ENCODE results near the gene CPNE5. TPM values are rescaled to one million over a fixed set of nuclear protein-coding genes. Genes with fewer than 3 reads are reported as not detected.

The CPNE5 gene
- total RNA-seq, 4 donors from 2014 or later, result 0.35 to 5.8 (median 2.9) TPM

GRCh38 chr6:36837686-36838085, 1.6 kb downstream of the CPNE5 start:
- DNase-seq, result no peak
- no peak overlapping the region for H3K27ac ChIP-seq
- TF ChIP-seq CTCF (IDR thresholded peaks at IDR 0.05) (no peak), POLR2A (IDR thresholded peaks at IDR 0.05) (no peak)
- H3K4me3 ChIP-seq, result no peak overlapping the region
- no peaks in the 10 kb centered on the region for H3K9me3 ChIP-seq
- peaks cover 0 to 7% of the 10 kb centered on the region in 2 donors for H3K27me3 ChIP-seq
- H3K36me3 ChIP-seq, result no peaks in the 10 kb centered on the region
- H3K4me1 ChIP-seq, result peaks cover 4 to 24% (median 11%) of the 10 kb centered on the region in 4 donors

DNA sequence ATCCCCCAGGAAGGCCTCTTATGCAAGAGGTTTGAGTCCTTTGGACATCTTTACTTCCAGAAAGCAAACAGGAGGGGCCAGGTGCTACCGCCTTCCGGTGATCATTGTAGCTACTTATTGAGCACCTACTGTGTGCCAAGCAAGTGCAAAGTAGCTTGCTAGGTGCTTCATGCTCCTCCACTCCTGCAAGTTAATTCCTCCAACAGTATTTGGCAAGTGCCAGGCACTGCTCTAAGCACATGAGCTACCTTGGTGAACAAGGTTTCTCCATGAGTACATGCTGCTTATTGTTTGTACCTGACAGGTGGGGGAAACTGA, 2.3 kb downstream of the CPNE5 start:
- no peak for DNase-seq
- no peaks in the 10 kb centered on the region for H3K9me3 ChIP-seq
- H3K27ac ChIP-seq, result no peak overlapping the region
- H3K4me1 ChIP-seq, result peaks cover 4 to 24% (median 11%) of the 10 kb centered on the region in 4 donors
- TF ChIP-seq POLR2A (IDR thresholded peaks at IDR 0.05) (no peak), CTCF (IDR thresholded peaks at IDR 0.05) (no peak)
- no peak overlapping the region for H3K4me3 ChIP-seq
- H3K36me3 ChIP-seq, result no peaks in the 10 kb centered on the region
- peaks cover 0 to 7% of the 10 kb centered on the region in 2 donors for H3K27me3 ChIP-seq

- no peak for TF ChIP-seq POLR2A (IDR thresholded peaks at IDR 0.05)
- TF ChIP-seq CTCF (IDR thresholded peaks at IDR 0.05), result no peak
- Histone ChIP-seq H3K36me3 (no peaks in the 10 kb centered on the region), H3K27me3 (peaks cover 0 to 7% of the 10 kb centered on the region in 2 donors), H3K4me1 (peaks cover 4 to 24% (median 11%) of the 10 kb centered on the region in 4 donors), H3K27ac (no peak overlapping the region), H3K4me3 (no peak overlapping the region), H3K9me3 (no peaks in the 10 kb centered on the region)
- DNase-seq, result no peak
Observed at GRCh38 chr6:36836111-36837021, 2.9 kb downstream of the CPNE5 start.

DNA sequence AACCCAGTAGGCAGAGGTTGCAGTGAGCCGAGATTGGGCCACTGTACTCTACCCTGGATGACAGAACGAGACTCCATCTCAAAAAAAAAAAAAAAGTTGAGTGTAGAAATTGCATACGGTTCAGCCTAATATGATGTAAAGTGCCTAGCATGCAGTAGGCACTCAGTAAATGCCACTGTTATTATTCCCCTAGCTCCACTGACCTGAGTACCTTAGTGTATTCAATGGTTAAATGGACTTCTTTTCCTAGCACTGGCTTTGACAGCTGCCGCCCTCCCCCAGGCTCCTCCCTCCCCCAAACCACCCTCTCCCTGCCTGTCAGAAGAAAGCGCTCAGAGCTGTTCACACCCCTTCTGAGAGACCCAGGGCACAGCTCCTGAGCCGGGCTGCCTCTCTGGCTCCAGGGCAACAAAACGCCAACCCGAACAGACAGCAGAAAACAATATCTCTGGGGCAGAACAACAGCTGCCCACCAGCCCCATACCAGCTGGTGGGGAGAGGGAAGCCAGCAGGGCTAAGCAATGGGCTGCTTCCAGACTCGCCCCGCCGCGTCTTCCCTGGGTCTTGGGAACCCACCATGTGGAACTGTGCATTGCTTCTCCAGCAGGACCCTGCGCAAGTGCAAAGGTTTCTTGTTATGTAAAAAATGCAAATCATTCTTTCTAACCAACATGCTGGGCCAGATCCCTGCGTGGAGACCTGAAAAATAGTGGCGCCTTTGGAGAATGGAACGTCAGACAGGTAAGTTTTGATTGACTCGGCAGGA, 4.5 kb downstream of the CPNE5 start:
- H3K4me3 ChIP-seq, result no peak overlapping the region
- peaks cover 0 to 22% (median 5%) of the 10 kb centered on the region in 4 donors for H3K4me1 ChIP-seq
- H3K27me3 ChIP-seq, result peaks cover 0 to 7% of the 10 kb centered on the region in 2 donors
- DNase-seq, result no peak
- TF ChIP-seq POLR2A (IDR thresholded peaks at IDR 0.05), result no peak
- TF ChIP-seq CTCF (IDR thresholded peaks at IDR 0.05), result no peak
- H3K27ac ChIP-seq, result no peak overlapping the region
- no peaks in the 10 kb centered on the region for H3K9me3 ChIP-seq
- H3K36me3 ChIP-seq, result no peaks in the 10 kb centered on the region

DNA sequence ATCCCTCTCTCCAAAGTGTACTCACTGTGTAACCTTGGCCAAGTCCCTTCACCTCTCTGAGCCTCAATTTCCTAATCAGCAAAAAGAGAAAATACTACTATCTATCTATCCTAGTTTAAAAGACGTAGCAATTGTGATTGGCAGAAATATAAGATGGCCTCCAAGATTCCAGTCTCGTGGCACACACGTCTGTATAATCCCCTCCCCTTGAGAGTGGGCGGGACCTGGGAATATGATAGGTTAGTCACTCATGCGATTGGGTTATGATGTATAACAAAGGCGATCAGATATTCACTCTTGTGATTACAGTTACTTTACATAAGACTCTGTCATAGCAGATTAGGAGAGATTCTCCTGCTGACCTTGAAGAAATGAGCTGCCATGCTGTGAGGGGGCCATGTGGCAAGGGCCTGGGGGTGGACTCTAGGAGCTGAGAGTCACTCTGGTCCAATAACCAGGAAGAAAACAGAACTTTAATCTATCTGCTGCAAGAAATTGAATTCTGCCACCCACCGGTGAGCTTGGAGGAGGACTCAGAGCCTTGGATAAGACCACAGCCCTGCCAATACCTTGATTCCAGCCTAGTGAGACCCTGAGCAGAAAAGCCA, 6.0 kb downstream of the CPNE5 start:
- H3K4me3 ChIP-seq, result no peak overlapping the region
- TF ChIP-seq POLR2A (IDR thresholded peaks at IDR 0.05) (no peak), CTCF (IDR thresholded peaks at IDR 0.05) (no peak)
- no peaks in the 10 kb centered on the region for H3K27me3 ChIP-seq
- no peaks in the 10 kb centered on the region for H3K9me3 ChIP-seq
- peaks cover 0 to 22% (median 0%) of the 10 kb centered on the region in 4 donors for H3K4me1 ChIP-seq
- DNase-seq, result no peak
- no peaks in the 10 kb centered on the region for H3K36me3 ChIP-seq
- no peak overlapping the region for H3K27ac ChIP-seq

All from Peyer's patch (tissue), 4 donors.